GM18519 (cell line): ENCODE data around the gene HIKESHI.
"Not testable (repeated sequence)": the region's sequence is repeated elsewhere in the genome, so short reads cannot be mapped to it uniquely, and the experiment has no call there.

Source experiments
- ATAC-seq: cut with Tn5 transposase; IDR thresholded peaks from one replicate; pipeline ENCODE4 v1.9.1; 2021; ENCODE audit warnings: mild to moderate bottlenecking, moderate library complexity; ENCODE audit not compliant: unreplicated experiment, low FRiP score

HIKESHI gene

GRCh38 chr11:86302092-86302793 is at the start of gene HIKESHI:
Gene HIKESHI (plus strand): TSS chr11:86302240. CDS start chr11:86302449, 209 bp downstream.
- peak; percentile 93 for ATAC-seq

- ATAC-seq, result peak; percentile 90
Measured at GRCh38 chr11:86255896-86256295, 46.1 kb upstream of the HIKESHI start.

- no peak for ATAC-seq
Measured at GRCh38 chr11:86256608-86257007, 45.4 kb upstream of the HIKESHI start.

- ATAC-seq, result no peak
Measured at GRCh38 chr11:86257446-86257845, 44.6 kb upstream of the HIKESHI start.

GRCh38 chr11:86259730-86260129 is 42.3 kb upstream of the HIKESHI start:
- ATAC-seq, result no peak

- ATAC-seq, result no peak
Measured at GRCh38 chr11:86261328-86261727, 40.7 kb upstream of the HIKESHI start.

GRCh38 chr11:86262387-86262786 is 39.7 kb upstream of the HIKESHI start:
- ATAC-seq, result no peak

GRCh38 chr11:86264649-86265048 is 37.4 kb upstream of the HIKESHI start:
- no peak for ATAC-seq

GRCh38 chr11:86265194-86265593 is 36.8 kb upstream of the HIKESHI start:
- no peak for ATAC-seq

GRCh38 chr11:86269645-86270044 is 32.4 kb upstream of the HIKESHI start:
- no peak for ATAC-seq

GRCh38 chr11:86274503-86274902 is 27.5 kb upstream of the HIKESHI start:
- no peak for ATAC-seq

- ATAC-seq, result no peak
Measured at GRCh38 chr11:86274999-86275398, 27.0 kb upstream of the HIKESHI start.

- no peak for ATAC-seq
Measured at GRCh38 chr11:86275493-86276370, 26.3 kb upstream of the HIKESHI start.

- ATAC-seq, result no peak
Measured at GRCh38 chr11:86277741-86278140, 24.3 kb upstream of the HIKESHI start.

- no peak for ATAC-seq
Measured at GRCh38 chr11:86278226-86278625, 23.8 kb upstream of the HIKESHI start.

GRCh38 chr11:86279747-86280146 is 22.3 kb upstream of the HIKESHI start:
- ATAC-seq, result no peak

- no peak for ATAC-seq
Measured at GRCh38 chr11:86287468-86287796, 14.6 kb upstream of the HIKESHI start.

- no peak for ATAC-seq
Measured at GRCh38 chr11:86288776-86289507, 13.1 kb upstream of the HIKESHI start.

GRCh38 chr11:86289508-86290280 is 12.3 kb upstream of the HIKESHI start:
- not testable (repeated sequence) for ATAC-seq

GRCh38 chr11:86291466-86292262 is 10.4 kb upstream of the HIKESHI start:
- peak; percentile 32 for ATAC-seq
